8988T (cell line): ENCODE measurements around the gene FAM168B.

Experiments
- DNase-seq: peaks from one replicate; pipeline ENCODE4 v3.0.0; 2011

The FAM168B gene

GRCh38 chr2:131016826-131017741 is 76.2 kb downstream of the FAM168B start:
- DNase-seq: no peak

GRCh38 chr2:131015764-131016163 is 77.5 kb downstream of the FAM168B start:
- DNase-seq: no peak

GRCh38 chr2:131014141-131014540 is 79.1 kb downstream of the FAM168B start:
- no peak for DNase-seq

DNA sequence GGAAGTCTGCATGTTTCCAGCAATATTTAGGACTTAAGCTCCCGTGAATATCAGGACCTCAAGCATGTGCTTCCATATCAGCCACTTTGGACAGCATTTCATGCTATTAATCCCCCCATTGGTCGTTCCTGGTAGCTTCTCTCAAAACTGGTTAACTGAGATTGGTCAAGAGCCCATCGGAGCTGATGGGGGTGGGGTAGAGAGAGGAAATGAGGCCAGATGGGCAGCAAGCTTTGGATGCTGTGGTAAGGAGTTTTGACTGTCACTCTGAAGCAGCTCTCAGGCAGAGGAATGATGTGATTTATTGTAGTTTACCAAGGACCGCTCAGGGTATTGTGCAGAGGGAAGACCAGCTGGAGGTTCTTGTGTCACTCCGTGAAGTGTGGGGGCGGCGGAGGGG is 81.8 kb downstream of the FAM168B start:
- no peak for DNase-seq

GRCh38 chr2:131010566-131010965 is 82.7 kb downstream of the FAM168B start:
- DNase-seq: no peak

- DNase-seq: no peak
These were observed 83.4 kb downstream of the FAM168B start for GRCh38 chr2:131009713-131010475.

DNA sequence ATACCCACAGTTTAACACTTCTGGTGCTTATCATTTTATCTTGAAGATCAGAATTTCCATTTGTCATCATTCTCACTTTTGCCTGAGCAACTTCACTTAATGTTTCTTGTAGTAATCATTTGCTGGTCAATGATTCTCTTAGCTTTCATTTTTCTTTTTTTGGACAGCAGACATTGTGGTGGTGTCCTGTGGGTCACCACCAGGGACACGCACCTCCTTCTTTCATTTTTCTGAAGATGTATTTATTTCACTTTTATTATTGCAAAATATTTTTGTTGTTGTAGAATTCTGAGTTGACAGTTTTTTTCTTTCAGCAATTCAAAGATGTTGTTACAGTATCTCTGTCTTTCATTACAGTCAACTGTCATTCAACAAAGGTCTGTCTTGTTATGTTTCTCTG is 84.3 kb downstream of the FAM168B start:
- DNase-seq: no peak

DNA sequence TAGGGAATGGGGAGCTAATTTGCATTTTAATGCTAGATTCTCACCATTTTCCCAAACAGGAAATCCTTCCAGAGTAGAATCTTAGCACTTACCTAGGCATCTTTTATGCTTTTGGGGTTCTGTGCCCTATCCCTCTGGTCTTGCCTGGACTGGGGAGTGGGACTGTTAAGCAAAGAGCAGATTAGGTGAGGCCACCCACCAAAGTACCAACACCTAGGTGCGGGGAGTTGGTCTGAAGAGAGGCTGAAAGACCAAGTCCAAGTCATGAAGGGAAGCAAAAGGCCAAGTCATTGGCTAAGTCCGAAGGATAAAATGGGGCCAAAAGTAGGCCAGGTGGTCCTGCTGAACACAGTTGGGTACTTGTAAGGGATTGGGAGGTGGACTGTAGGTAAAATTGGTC is 86.7 kb downstream of the FAM168B start:
- DNase-seq: no peak

DNA sequence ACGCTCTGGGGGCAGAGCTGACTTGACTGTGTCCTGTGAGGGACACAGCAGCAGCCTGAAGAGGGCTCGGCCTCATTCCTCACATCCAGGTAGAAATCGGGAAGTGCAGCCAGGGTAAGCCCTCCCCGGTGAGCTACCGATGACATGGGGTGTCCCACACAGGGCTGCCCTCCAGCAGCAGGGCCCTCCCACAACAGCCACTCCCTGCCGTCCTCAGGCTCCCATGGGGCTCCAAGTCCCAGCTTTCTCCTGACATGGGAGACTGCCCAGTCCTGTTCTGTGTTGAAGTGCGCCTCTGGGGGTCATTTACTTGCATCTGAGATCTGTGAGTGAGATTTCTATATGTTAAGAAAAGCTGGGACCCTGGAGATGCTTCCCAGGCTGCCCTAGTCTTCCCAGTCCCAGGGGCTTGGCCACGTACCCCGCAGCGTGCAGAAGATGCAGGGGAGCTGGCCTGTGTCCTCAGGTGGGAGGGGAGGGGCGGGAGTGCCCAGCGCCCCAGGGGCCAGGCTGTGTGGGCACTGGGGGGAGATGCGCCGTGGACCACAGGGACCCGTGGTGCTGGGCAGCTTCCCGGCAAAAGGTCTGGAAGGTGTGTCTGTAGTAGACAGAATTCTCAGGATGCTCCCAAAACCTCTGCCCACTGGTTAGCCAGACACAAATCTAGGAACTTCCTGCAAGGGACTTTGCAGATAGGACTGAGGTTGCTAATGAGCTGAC is 87.9 kb downstream of the FAM168B start:
- no peak for DNase-seq

DNA sequence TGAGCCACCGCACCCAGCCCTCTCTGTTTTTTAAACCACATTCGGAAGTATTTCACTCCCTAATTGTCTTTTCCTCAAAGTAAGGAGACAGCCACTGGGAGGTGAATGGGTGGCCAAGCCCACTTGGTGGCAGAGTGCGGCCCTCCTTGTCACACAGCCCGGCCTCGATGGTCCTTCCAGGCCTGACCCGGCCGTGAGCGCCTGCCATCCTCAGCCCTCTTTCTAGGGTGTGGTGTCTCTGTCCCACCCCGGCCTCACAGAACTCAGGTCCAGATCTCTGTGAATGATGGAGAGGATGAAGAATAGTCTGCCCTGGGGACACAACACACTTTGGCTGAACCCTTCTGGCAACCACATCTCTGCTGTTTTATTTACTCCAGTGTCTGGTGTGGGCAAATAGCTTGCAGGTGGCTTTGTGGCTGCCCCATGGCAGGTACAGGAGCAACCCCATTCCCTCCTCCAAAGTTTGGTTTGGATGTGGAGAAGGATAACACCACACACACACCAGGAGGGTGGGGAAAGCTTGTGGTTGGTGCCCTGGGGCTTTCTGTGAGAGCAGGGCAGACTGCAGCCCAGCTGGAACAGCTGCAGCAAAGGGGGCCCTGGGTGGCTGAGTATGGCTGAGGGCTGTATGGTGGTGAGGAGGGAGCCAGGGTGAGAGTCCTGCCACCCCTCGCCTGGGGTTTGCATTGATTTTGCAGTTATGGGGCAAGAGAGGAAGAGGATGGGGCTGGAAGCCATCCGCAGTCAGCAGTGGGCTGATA is 88.6 kb downstream of the FAM168B start:
- no peak for DNase-seq

- no peak for DNase-seq
These were observed 94.7 kb downstream of the FAM168B start for GRCh38 chr2:130998561-130998960.
